IPS DF 19.7 (cell line): Measurements from ENCODE around the gene GRID2.
"Not testable (repeated sequence)": the region's sequence is repeated elsewhere in the genome, so short reads cannot be mapped to it uniquely, and the experiment has no call there.

Experiments
- DNase-seq: peaks from one replicate; pipeline ENCODE4 v3.0.0-alpha.2; 2013; ENCODE audit warnings: low read depth, low spot score

Gene GRID2

DNA sequence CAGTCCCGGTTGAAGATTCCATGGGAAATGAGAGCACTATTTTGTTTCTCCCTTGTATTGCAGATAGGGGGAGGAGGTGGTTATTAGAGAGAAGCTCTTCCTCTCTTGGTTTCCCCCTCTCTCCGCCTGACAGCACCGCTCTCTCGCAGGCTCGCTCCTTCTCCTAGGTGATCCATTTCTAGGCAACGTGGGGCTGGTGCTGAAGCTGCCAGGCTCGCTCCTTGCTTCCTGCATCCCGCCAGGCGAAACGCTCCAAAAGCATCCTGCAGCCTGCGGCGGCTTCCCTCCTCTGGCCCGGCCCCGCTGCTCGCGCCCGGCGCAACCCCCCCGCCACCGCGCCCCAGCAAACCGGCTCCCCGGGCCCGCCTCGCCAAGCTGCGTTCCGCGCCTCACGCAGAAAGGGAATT, at the start of gene GRID2:
Gene GRID2, plus strand, starts transcription at position 346 of the 407 bp plus-strand sequence.
- DNase-seq, result peak; percentile 64

- DNase-seq, result no peak
Measured at GRCh38 chr4:92253986-92254671, 49.6 kb upstream of the GRID2 start.

DNA sequence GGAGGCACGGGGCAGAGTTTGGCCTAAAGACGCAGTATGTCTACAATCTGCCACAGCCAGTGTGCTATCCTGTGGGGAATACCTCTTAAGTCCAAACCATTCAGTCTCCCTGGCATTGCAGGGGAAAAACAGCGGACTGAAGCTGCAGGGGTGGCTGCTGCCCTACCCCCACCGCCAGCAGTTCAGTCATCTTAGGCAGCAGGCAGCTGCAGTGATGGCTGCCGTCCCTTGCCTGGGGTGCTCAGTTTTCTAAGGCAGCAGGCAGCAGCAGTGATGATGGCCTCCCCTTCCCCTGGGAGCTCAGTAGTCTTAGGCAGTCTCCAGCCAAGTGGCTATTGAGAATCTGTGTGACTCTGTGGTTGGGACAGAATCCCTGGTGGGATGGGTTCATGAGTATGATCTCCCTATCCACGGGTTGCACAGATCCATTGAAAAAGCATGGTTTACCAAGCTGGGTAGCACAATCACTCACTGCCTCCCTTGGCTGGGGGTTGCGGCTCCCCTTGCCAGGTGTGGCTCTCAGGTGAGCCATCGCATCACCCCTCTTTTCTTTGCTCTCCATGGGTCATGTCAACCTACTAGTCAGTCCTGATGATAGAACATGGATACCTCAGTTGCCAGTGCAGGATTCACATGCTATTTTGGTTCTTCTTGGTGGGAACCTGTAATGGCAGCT, 48.9 kb upstream of the GRID2 start:
- DNase-seq, result no peak

DNA sequence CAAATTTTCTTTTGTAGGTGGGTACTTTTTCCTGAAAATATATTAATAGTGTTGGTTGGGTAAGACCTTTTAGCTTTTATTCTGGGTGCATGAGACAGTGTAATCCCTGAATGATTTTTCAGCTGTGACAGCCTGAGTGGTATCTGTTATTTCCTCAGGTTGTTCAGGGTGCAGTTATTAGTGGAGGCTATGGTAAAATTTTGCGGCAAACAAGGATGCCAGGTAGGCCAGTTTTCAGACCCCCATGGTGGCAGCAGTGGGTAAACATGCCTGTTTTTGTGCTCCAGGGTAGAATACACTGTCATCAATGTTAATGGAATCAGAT, 47.9 kb upstream of the GRID2 start:
- no peak for DNase-seq

- DNase-seq, result no peak
Measured at GRCh38 chr4:92257931-92258857, 45.6 kb upstream of the GRID2 start.

GRCh38 chr4:92261256-92261655, 42.5 kb upstream of the GRID2 start:
- no peak for DNase-seq

- DNase-seq, result no peak
Measured at GRCh38 chr4:92262371-92262770, 41.4 kb upstream of the GRID2 start.

GRCh38 chr4:92263010-92263409, 40.8 kb upstream of the GRID2 start:
- no peak for DNase-seq

GRCh38 chr4:92263575-92263974, 40.2 kb upstream of the GRID2 start:
- DNase-seq, result no peak

DNA sequence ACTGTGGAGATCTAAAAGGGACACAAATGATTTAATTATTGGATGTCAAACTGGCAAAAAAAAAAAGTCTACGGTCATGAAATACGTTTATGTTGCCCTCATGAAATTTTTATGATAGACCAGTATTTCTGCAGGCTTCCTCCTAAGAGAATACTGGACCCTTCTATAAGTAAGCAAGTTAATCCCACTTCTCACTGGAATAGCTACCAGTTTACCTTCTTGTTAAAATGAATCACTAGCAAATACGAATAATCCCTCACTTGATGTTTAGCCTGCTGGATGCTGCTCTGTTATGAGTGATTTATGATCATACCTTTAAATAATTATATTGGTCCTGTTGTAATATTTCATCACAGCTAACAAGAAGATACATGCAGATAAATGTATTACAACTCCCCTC, 39.6 kb upstream of the GRID2 start:
- no peak for DNase-seq

GRCh38 chr4:92265021-92265420, 38.7 kb upstream of the GRID2 start:
- DNase-seq, result no peak

DNA sequence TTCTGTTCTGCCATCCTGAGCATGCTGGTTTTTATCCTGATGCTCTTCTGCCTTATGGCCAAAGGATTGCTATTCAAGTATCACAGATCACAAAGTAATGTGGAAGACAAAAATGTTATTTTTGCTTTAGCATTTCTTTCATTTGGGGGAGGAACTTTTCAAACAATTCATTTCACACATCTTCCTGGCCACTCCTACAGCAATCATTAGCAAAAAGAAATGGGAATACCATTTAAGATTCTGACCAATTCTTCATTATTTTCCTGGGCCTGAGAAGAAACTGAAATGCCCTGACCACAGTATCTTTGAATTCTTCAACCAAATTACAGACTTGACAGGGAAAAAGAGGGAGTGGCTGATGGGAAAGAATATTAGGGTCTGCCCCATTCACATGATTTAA, 38.0 kb upstream of the GRID2 start:
- no peak for DNase-seq

GRCh38 chr4:92266521-92266920, 37.2 kb upstream of the GRID2 start:
- no peak for DNase-seq

DNA sequence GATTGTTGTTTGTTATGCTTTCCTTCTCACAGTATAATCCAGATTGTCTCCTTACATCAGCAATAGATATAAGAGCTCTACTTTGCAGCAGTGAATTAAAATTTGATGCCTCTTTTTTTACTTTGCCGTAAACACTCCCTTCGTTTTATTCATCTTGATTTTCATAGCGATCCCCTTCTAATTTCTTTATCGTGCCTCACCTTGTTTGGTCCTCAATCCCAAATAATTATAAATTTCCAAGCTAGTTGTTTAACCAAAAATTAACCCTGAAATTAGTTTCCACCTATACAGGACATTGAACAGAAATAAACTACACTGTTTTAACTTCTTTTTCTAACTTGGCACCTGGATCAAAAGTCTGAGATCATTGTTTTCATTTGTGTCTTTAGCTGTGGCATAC, 35.1 kb upstream of the GRID2 start:
- no peak for DNase-seq

- no peak for DNase-seq
Measured at GRCh38 chr4:92270908-92271307, 32.9 kb upstream of the GRID2 start.

- DNase-seq, result not testable (repeated sequence)
Measured at GRCh38 chr4:92271551-92271950, 32.2 kb upstream of the GRID2 start.

GRCh38 chr4:92277057-92277881, 26.5 kb upstream of the GRID2 start:
- DNase-seq, result not testable (repeated sequence)

GRCh38 chr4:92279296-92279695, 24.5 kb upstream of the GRID2 start:
- DNase-seq, result no peak

GRCh38 chr4:92299152-92299551, 4.6 kb upstream of the GRID2 start:
- no peak for DNase-seq

- no peak for DNase-seq
Measured at GRCh38 chr4:92304121-92304520, 355 bp downstream of the GRID2 start.

- DNase-seq, result no peak
Measured at GRCh38 chr4:92304606-92305005, 840 bp downstream of the GRID2 start.
